ENCODE measurements around the gene CABP1. TPM values are rescaled to one million over a fixed set of nuclear protein-coding genes. Genes with fewer than 3 reads are reported as not detected.

CABP1 gene
- total RNA-seq, 1 experiment from 2014 or later: 3.0 TPM

- no peak overlapping the region for H4K5ac ChIP-seq (ENCODE audit: insufficient read length, low read depth, low read length)
- H3T11ph ChIP-seq (ENCODE audit: low read length): no peak overlapping the region
- H3K23ac ChIP-seq (ENCODE audit: insufficient read length, low read depth, low read length): no peak overlapping the region
- H3K79me1 ChIP-seq (ENCODE audit: insufficient read depth, low read depth, low read length, poor library complexity, severe bottlenecking): no peaks in the 10 kb centered on the region
- H2BK15ac ChIP-seq (ENCODE audit: low read depth, low read length): no peak overlapping the region
- no peak overlapping the region for H3K27ac ChIP-seq (ENCODE audit: insufficient read length, low read depth, low read length)
- no peak overlapping the region for H2AK5ac ChIP-seq (ENCODE audit: insufficient read length, low read length)
- no peak overlapping the region for H3K4me2 ChIP-seq (ENCODE audit: insufficient read depth, insufficient read length, low read length)
- Mint-ChIP-seq H3K27ac (peak overlapping the region in 1 of 3 experiments; percentile 80; a peak in 3 of 7 replicates), H3K36me3 (ENCODE audit: insufficient read depth in 1 of 3, low read depth in 3 of 3) (no peaks in the 10 kb centered on the region), H3K9me3 (no peaks in the 10 kb centered on the region), H3K4me1 (peaks cover 24 to 31% of the 10 kb centered on the region in 2 experiments), H3K4me3 (no peak overlapping the region), H3K27me3 (ENCODE audit: low read depth) (peaks cover 2% of the 10 kb centered on the region)
- no peak overlapping the region for H4K8ac ChIP-seq (replicated peaks; ENCODE audit: insufficient read length, low read depth, low read length)
- no CpG with 5 or more reads among the region's 10 CpGs for WGBS (ENCODE audit: extremely low coverage, insufficient read length, low lambda C conversion rate)
- no peaks in the 10 kb centered on the region for H3K9me3 ChIP-seq (ENCODE audit: control insufficient read depth, low read depth, low read length)
- H3K23me2 ChIP-seq (ENCODE audit: insufficient read length, low read depth, low read length, poor library complexity, severe bottlenecking): no peaks in the 10 kb centered on the region
- no peaks in the 10 kb centered on the region for H4K20me1 ChIP-seq (ENCODE audit: control insufficient read depth, insufficient read depth, insufficient read length)
- H3K9ac ChIP-seq (ENCODE audit: extremely low read depth, insufficient read length, low read length): no peak overlapping the region
- no peak overlapping the region for H2BK20ac ChIP-seq (ENCODE audit: low read depth, low read length, poor library complexity, severe bottlenecking)
- H3K18ac ChIP-seq (ENCODE audit: insufficient read length, low read depth, low read length): no peak overlapping the region
- no peak overlapping the region for H2AFZ ChIP-seq (ENCODE audit: low read length)
- no peak overlapping the region for H3K14ac ChIP-seq (ENCODE audit: insufficient read depth, low read length)
- no peak overlapping the region for H2BK5ac ChIP-seq (ENCODE audit: insufficient read length, low read length)
- H3K4ac ChIP-seq (ENCODE audit: low read depth, low read length): no peak overlapping the region
- no peak for TF ChIP-seq CTCF (conservative IDR thresholded peaks at IDR 0.05)
- no peak overlapping the region for H2BK120ac ChIP-seq (ENCODE audit: low read depth, low read length, poor library complexity, severe bottlenecking)
- no peaks in the 10 kb centered on the region for H3K79me2 ChIP-seq (ENCODE audit: insufficient read depth, low read length)
- H4K91ac ChIP-seq (ENCODE audit: insufficient read length, low read depth, low read length): no peak overlapping the region
- H2BK12ac ChIP-seq (ENCODE audit: insufficient read length, low read depth, low read length): no peak overlapping the region
- DNase-seq: no peak
- no peak overlapping the region for H3K56ac ChIP-seq (ENCODE audit: insufficient read length, low read depth, low read length)
- H3K4me1 ChIP-seq (ENCODE audit: insufficient read depth, low read length): no peaks in the 10 kb centered on the region; the same call in 1 of the 2 replicates
- H3K27me3 ChIP-seq (ENCODE audit: insufficient read depth, low read length): no peaks in the 10 kb centered on the region
Observed at GRCh38 chr12:120654656-120655055, 14.2 kb downstream of the CABP1 start.
